DMS79 treated with DMSO at 0.1 percent for 48 hours (cell line): ENCODE data around the gene ANKRD23.
A peak's percentile ranks its signal among the peaks of the same experiment; 100 is the strongest.
"Not testable (repeated sequence)": the region's sequence is repeated elsewhere in the genome, so short reads cannot be mapped to it uniquely, and the experiment has no call there.

Experiments used
- DNase-seq: peaks from one replicate; lab custom pipeline; 2025; lab: John Stamatoyannopoulos, UW

The ANKRD23 gene

GRCh38 chr2:96843538-96844268, at the start of gene ANKRD23:
TSS of gene ANKRD23 (minus strand) at chr2:96844021. CDS start at chr2:96843992, 29 bp downstream.
- DNase-seq = no peak

GRCh38 chr2:96891591-96892333, 47.9 kb upstream of the ANKRD23 start:
- no peak for DNase-seq

GRCh38 chr2:96890726-96891385, 47.0 kb upstream of the ANKRD23 start:
- no peak for DNase-seq

- no peak for DNase-seq
Measured at GRCh38 chr2:96890252-96890651, 46.4 kb upstream of the ANKRD23 start.

DNA sequence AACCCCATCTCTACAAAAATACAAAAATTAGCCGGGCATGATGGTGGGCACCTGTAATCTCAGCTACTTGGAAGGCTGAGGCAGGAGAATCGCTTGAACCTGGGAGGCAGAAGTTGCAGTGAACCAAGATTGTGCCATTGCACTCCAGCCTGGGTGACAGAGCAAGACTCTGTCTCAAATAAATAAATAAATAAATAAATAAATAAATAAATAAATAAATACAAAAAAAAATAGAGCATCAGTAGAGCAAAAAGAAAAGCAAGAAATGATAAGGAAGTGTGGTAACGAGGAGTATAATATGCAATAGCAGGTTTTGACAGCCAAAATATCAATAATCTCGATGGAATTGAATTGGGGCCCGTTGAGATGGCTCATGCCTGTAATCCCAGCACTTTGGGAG, 45.7 kb upstream of the ANKRD23 start:
- DNase-seq = not testable (repeated sequence)

GRCh38 chr2:96888072-96889011, 44.5 kb upstream of the ANKRD23 start:
- DNase-seq = peak; percentile 80

DNA sequence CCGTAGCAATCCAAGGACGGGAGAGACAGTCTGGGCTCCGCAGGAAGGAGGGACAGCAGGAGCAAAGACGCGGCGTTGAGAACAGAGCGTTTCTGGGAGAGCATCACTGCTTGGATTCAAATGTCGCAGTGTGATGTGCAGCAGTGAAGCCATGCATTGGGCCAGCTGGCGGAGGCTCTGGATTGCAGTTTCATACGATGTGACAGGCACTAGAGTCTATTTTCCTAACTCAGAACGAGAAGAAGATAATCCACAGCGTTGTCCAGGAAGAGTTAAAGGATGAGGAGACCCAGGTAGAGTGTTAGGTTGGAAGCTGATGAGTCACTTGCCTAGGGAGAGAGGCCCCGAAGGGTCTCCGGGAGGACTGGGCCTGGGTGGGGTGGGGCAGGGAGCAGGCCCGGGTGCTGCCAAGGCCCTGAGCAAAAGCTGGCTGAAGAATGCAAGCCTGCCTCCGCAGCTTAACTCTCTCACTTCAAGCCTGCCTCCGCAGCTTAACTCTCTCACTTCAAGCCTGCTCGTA, 43.7 kb upstream of the ANKRD23 start:
- no peak for DNase-seq

DNA sequence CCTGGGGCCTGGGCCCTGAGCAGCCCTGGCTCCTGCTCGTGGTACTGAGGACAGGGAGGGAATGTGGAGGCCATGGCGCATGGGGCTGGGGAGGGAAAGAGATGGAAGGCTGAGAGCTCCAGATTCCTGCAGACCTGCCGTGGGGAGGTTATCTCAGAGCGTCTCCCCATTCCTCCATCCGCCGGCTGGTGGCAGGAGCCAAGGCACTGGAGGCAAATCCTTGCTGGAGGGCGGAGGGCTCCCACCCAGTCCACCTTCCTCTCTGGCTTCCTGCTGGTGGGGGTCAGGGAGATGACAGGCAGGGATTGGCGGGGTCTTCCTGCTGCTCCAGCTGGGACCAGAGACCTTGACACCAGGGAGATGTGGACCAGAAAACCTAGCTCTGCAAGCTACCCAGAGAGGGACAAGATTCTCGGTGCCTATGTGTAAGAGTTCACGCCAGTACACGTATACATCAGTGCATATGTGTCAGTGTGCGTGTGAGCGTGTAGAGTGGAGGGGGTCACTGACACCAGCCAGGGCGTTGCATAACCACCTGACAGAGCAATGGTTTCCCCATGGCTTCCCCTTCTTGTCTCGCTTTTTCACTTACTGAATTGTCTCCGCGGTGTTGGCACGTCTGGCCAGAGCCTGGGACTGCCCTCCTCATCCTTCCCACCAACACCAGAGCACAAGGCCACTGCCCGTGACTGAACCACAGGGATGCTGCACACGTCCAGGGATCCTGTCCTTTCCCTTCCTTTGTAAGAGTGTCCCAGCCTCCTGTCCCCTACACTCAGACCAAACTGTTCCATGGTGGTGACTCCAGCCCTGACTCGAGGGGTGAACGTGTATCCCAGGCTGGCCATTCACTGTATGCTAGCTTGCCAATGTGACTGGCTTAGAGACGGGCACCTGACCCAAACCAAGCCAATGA, 41.9 kb upstream of the ANKRD23 start:
- DNase-seq = no peak

DNA sequence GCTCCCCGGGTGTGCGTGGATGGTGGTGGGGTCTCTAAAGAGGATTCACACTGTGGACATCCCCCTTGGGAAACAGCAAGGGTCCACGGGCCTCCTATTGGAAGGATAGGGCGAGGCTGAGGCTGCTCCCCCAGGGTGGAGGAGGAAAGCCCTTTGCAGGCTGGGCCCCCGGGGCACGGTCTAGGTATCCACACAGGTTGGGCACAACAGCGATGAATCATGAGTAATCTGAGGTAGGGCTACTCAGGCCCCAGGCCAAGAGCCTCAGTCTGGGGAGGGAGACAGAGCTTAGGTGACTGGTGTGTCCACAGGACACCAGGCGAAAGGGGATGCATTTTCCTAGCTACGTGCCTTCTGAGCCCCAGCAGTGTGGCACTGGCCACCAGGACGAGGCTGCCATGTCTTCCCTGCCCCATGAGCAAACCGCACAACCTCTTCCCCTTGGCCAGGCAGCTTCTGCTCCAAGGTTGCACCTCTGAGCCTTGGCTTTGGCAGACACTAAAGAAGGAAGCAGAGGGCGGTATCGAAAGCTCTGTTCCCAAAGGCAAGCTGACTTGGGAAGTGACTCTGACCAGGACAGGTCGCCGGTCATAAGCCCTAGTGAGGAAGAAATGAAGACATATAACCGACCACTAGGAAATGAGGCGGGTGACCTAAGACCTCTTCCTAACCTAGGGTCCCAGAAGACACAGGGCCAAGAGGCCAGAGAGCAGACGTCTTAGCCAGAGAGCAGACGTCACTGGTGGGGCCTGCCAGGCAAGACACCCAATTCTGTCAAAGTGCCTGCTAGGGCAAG, 40.7 kb upstream of the ANKRD23 start:
- DNase-seq = no peak

DNA sequence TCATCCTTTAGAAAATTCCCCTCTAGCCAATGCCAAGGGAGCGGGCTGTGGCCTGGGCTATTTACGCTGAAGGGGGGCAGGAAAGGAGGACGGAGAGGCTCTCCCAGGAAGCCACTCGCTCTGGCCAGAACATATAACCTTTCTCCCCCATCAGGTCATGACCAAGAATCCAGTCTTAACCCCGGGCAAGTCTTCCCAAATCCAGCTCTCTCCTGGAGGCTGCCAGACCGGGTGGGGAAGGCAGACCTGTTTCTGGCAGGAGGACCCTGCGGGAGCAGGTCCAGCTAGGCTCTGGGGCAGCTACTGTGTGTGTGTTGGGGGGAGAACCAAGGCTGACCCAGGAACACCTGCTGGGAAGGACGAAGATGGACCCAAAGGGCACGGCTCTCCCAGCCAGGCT, 39.5 kb upstream of the ANKRD23 start:
- DNase-seq = no peak

GRCh38 chr2:96882906-96883305, 39.1 kb upstream of the ANKRD23 start:
- no peak for DNase-seq

- no peak for DNase-seq
Measured at GRCh38 chr2:96882230-96882629, 38.4 kb upstream of the ANKRD23 start.

DNA sequence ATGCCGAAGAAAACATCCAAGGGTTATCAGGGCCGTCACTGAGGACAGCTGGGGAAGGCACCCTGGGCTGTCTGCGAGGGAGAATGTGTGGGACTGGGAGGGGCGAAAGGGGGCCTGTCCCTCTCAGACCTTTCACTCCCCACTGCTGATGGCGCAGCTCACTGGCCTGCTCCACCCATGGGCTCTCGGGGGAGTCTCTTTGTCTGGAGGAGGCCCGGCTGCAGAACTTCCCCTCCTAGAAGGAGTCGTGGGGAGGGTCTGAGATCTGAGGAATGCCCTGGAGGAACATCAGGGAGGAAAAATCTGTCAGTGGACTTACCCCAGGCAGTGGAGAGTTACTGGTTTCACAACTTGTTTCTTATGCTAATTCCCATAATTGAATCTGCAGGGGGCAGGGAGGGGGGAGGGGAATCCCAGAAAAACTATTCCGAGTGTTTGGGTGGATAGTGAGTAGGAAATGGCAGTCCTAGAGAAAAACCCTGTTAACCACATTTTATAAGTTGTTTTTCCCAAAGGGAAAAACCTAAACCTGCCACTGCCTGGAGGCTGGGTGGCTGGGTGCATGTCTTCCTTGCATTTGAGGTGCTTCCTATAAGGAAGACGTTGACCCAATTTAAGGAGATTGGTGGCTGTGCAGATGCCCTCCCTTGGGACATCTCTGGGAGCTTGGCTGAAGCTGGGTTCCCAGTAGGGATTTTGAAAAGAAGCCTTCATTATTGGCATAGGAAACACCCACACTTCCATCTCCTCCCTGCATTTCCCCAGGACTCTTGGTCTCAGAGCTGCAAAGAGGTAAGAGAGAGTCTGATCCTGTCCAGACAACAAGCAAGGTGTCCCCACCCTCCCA, 37.8 kb upstream of the ANKRD23 start:
- no peak for DNase-seq

DNA sequence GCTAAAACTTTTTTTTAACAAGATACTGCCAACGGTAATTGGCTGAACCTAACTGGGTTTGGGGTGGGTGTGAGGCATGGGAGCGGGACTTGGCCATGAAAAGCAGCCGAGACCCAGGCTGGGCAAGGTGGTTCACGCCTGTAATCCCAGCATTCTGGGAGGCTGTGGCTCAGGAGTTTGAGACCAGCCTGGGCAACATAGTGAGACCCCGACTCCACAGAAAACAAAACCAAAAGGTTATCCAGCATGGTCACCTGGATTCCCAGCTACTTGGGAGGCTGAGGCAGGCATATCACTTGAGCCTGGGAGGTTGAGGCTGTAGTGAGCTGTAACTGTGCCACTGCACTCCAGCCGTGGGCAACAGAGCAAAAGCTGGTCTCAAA, 37.1 kb upstream of the ANKRD23 start:
- no peak for DNase-seq

- no peak for DNase-seq
Measured at GRCh38 chr2:96879545-96880040, 35.8 kb upstream of the ANKRD23 start.

- DNase-seq = no peak
Measured at GRCh38 chr2:96878796-96879544, 35.1 kb upstream of the ANKRD23 start.

DNA sequence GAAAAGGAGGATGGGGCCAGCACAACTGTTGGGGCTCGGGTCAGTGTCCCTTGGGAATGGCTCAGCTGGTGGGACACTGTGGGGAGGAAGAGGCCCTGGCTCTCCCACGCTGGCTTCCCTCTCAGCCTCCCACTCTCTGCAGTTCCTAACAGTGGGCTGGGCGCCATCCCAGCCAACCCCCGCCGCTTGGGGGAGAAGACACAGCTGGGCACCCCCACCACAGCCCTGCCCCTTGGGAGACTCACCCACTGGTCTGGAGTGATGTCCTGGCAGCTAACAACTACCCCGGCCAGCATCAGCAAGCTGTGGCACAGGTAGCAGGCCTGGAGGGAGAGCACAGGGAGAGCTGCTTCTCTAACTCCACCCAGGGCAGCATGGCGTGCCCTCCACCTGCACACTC, 34.4 kb upstream of the ANKRD23 start:
- DNase-seq = no peak

- DNase-seq = no peak
Measured at GRCh38 chr2:96877631-96878092, 33.8 kb upstream of the ANKRD23 start.
